ENCODE results near the gene BCAS1. TPM values are rescaled to one million over a fixed set of nuclear protein-coding genes. Genes with fewer than 3 reads are reported as not detected.
A peak's percentile ranks its signal among the peaks of the same experiment; 100 is the strongest.

Gene BCAS1
- total RNA-seq, 5 donors from 2014 or later (not counting 1 experiment from before 2014, with no cell fraction given): 0.26 to 0.76 (median 0.51) TPM; not detected in 1

DNA sequence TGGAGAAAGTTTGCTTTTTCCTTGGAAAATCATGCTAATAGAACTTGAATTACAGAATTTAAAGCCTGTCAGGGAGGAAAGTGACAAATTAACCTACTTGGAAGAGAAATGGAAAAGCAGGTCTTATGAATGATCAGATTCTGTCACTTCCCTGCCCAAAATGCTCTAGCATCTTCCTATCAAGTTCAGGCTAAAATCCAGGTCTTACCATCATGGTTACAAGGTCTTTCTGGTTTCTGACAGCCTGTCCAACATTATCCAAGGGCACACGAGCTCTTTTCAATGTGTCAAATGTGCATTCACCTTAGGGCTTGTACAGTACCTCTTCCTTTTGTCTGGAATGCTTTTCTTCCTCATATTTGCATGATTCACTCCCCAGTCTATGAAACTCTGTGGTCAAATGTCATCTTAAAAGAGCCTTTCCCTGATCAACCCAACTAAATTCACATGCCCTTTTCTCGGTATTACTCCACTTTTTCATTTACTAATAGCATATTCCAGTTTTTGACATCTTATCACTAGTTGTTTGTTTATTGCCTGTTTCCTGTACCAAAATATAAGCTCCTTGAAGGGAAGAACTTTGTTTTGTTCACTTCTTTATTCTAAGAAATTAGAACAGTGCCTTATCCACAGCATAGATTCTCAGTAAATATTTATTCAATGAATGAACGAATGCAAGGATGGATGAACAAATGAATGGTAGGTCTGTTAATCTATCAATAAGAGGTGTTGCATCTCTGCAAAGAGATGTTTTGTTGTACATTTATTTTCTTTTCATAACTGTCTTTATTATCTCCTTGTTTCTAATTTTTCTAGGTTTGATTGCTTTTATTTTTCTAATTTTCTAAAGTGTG lies 139.5 kb downstream of the BCAS1 start:
- no peaks in the 10 kb centered on the region for H3K36me3 Mint-ChIP-seq
- ChIA-PET POLR2A (no interaction called here), CTCF (interaction anchor here in 1 of 2 donors (0.5 to 1.8 kb wide), 3 partner anchors 9 to 16 kb away, joined by 3 to 5 read pairs (median 4); no protein-coding TSS in a partner anchor)
- H3K4me3 ChIP-seq (ENCODE audit: control insufficient read depth in 1 of 2, extremely low read depth in 1 of 2, low read length in 1 of 2): no peak overlapping the region
- H3K27me3 ChIP-seq (replicated peaks in 1 of 2; ENCODE audit: control insufficient read depth in 2 of 2, extremely low read depth in 1 of 2, insufficient read depth in 2 of 2, low read length in 1 of 2): no peaks in the 10 kb centered on the region
- no peaks in the 10 kb centered on the region for H3K9me3 ChIP-seq
- no peak for ATAC-seq (replicated peaks in 1 of 4)
- DNase-seq: no peak
- H3K27ac ChIP-seq (ENCODE audit: low read length): no peak overlapping the region
- H3K4me1 Mint-ChIP-seq: peaks cover 50 to 53% (median 53%) of the 10 kb centered on the region in 3 donors
- WGBS (ENCODE audit: insufficient coverage): 33% methylated on average over 1 of the region's 3 CpGs
- no peak overlapping the region for H3K4me3 Mint-ChIP-seq
- no peaks in the 10 kb centered on the region for H3K36me3 ChIP-seq (ENCODE audit: control insufficient read depth in 2 of 2, extremely low read depth in 1 of 2, insufficient read depth in 1 of 2, low read length in 1 of 2)
- peaks cover 23 to 24% of the 10 kb centered on the region in 2 experiments for H3K4me1 ChIP-seq (ENCODE audit: control insufficient read depth in 1 of 2, extremely low read depth in 1 of 2, insufficient read depth in 2 of 2, low read length in 2 of 2)
- H3K27ac Mint-ChIP-seq: peak overlapping the region in 1 of 2 donors; percentile 35
- no peaks in the 10 kb centered on the region for H3K9me3 Mint-ChIP-seq
- no peaks in the 10 kb centered on the region for H3K27me3 Mint-ChIP-seq

DNA sequence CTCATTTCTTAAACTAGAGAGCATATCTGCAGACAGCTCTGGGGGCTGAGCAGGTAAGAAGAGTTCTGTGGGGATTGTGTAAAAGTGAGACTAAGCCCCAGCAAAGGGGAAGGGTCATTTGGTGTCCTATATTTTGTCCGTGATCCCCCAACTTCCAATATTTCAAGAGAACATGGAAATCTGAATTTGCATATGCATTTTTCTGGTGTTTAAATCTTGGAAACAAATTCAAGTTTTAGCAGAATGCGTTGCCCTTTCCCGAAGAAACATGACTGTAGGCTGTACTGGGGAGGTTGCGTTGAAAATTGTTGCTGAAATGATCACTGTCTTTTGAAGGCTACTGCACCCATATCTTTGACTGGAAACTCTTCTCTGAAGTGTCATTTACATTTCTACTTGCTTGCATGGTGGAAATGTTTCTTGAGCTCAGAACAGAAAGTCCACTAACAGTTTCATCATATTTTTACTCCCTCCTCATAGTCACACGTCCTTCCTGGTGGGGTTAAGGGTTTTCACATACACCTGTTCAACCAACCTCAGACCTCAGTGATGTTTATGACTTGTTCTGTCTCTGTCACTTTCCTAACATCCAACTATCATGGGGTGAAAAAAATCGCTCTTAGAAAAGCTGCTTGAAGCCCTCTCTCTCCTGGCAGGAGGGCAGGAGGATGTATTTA lies 140.3 kb downstream of the BCAS1 start:
- H3K27ac Mint-ChIP-seq: peak overlapping the region in 1 of 2 donors; percentile 35
- ChIA-PET POLR2A (no interaction called here), CTCF (interaction anchor here (0.6 to 1.8 kb wide), 3 partner anchors 9 to 13 kb away, joined by 4 to 6 read pairs (median 5); no protein-coding TSS in a partner anchor)
- no peaks in the 10 kb centered on the region for H3K27me3 Mint-ChIP-seq
- H3K9me3 Mint-ChIP-seq: no peaks in the 10 kb centered on the region
- peaks cover 15 to 16% of the 10 kb centered on the region in 2 experiments for H3K4me1 ChIP-seq (ENCODE audit: control insufficient read depth in 1 of 2, extremely low read depth in 1 of 2, insufficient read depth in 2 of 2, low read length in 2 of 2)
- H3K27ac ChIP-seq (ENCODE audit: low read length): no peak overlapping the region
- no peak overlapping the region for H3K4me3 ChIP-seq (ENCODE audit: control insufficient read depth in 1 of 2, extremely low read depth in 1 of 2, low read length in 1 of 2)
- DNase-seq (no peak), ATAC-seq (replicated peaks in 1 of 4) (no peak)
- no peak overlapping the region for H3K4me3 Mint-ChIP-seq
- no peaks in the 10 kb centered on the region for H3K9me3 ChIP-seq
- no peaks in the 10 kb centered on the region for H3K27me3 ChIP-seq (replicated peaks in 1 of 2; ENCODE audit: control insufficient read depth in 2 of 2, extremely low read depth in 1 of 2, insufficient read depth in 2 of 2, low read length in 1 of 2)
- H3K4me1 Mint-ChIP-seq: peaks cover 47 to 48% (median 48%) of the 10 kb centered on the region in 3 donors
- 67% methylated on average over 3 of the region's 6 CpGs for WGBS (ENCODE audit: insufficient coverage)
- H3K36me3 Mint-ChIP-seq: no peaks in the 10 kb centered on the region
- no peaks in the 10 kb centered on the region for H3K36me3 ChIP-seq (ENCODE audit: control insufficient read depth in 2 of 2, extremely low read depth in 1 of 2, insufficient read depth in 1 of 2, low read length in 1 of 2)

DNA sequence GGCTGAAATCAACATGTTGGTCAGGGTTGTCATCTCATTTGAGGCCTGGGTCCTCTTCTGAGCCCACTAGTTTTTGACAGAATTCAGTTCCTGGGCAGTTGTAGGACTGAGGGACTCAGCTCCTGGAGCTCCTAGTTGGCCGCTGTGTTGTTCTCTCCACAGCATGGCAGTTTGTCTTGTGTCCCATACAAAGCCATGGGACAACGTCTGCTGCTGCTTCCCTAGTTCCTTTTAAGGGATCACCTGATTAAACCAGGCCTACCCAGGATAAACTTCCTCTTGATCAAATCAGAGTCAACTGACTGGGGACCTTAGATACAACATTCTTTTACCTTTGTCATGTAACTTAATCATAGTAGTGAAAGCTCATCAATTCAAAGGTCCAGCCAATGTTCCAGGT lies 141.0 kb downstream of the BCAS1 start:
- Histone ChIP-seq H3K36me3 (ENCODE audit: control insufficient read depth in 2 of 2, extremely low read depth in 1 of 2, insufficient read depth in 1 of 2, low read length in 1 of 2) (no peaks in the 10 kb centered on the region), H3K4me1 (ENCODE audit: control insufficient read depth in 1 of 2, extremely low read depth in 1 of 2, insufficient read depth in 2 of 2, low read length in 2 of 2) (peaks cover 8 to 11% of the 10 kb centered on the region in 2 experiments), H3K9me3 (no peaks in the 10 kb centered on the region), H3K27me3 (replicated peaks in 1 of 2; ENCODE audit: control insufficient read depth in 2 of 2, extremely low read depth in 1 of 2, insufficient read depth in 2 of 2, low read length in 1 of 2) (no peaks in the 10 kb centered on the region), H3K4me3 (ENCODE audit: control insufficient read depth in 1 of 2, extremely low read depth in 1 of 2, low read length in 1 of 2) (no peak overlapping the region), H3K27ac (ENCODE audit: low read length) (no peak overlapping the region)
- CTCF ChIA-PET: interaction anchor here in 1 of 2 donors (0.6 to 0.7 kb wide), 2 partner anchors 10 to 264 kb away, joined by 3 to 6 read pairs; no protein-coding TSS in a partner anchor
- POLR2A ChIA-PET: no interaction called here
- Mint-ChIP-seq H3K36me3 (no peaks in the 10 kb centered on the region), H3K4me3 (no peak overlapping the region), H3K4me1 (peaks cover 40 to 42% (median 41%) of the 10 kb centered on the region in 3 donors), H3K27ac (peak overlapping the region in 1 of 2 donors; percentile 35), H3K27me3 (no peaks in the 10 kb centered on the region), H3K9me3 (no peaks in the 10 kb centered on the region)
- DNase-seq (no peak), ATAC-seq (replicated peaks in 1 of 4) (no peak)
- WGBS (ENCODE audit: insufficient coverage): 75% methylated on average over 2 of the region's 2 CpGs

GRCh38 chr20:53927990-53928389 lies 142.4 kb downstream of the BCAS1 start:
- no peaks in the 10 kb centered on the region for H3K27me3 Mint-ChIP-seq
- POLR2A ChIA-PET: no interaction called here
- Histone ChIP-seq H3K27ac (ENCODE audit: low read length) (no peak overlapping the region), H3K9me3 (no peaks in the 10 kb centered on the region), H3K36me3 (ENCODE audit: control insufficient read depth in 2 of 2, extremely low read depth in 1 of 2, insufficient read depth in 1 of 2, low read length in 1 of 2) (no peaks in the 10 kb centered on the region), H3K4me3 (ENCODE audit: control insufficient read depth in 1 of 2, extremely low read depth in 1 of 2, low read length in 1 of 2) (no peak overlapping the region), H3K4me1 (ENCODE audit: control insufficient read depth in 1 of 2, extremely low read depth in 1 of 2, insufficient read depth in 2 of 2, low read length in 2 of 2) (no peaks in the 10 kb centered on the region), H3K27me3 (replicated peaks in 1 of 2; ENCODE audit: control insufficient read depth in 2 of 2, extremely low read depth in 1 of 2, insufficient read depth in 2 of 2, low read length in 1 of 2) (no peaks in the 10 kb centered on the region)
- H3K4me3 Mint-ChIP-seq: no peak overlapping the region
- no peak overlapping the region for H3K27ac Mint-ChIP-seq
- ATAC-seq (replicated peaks in 1 of 4): no peak
- DNase-seq: no peak
- H3K36me3 Mint-ChIP-seq: no peaks in the 10 kb centered on the region
- WGBS (ENCODE audit: insufficient coverage): 87% methylated on average over 6 of the region's 7 CpGs
- no peaks in the 10 kb centered on the region for H3K9me3 Mint-ChIP-seq
- CTCF ChIA-PET: no interaction called here
- peaks cover 26 to 29% (median 26%) of the 10 kb centered on the region in 3 donors for H3K4me1 Mint-ChIP-seq

- ATAC-seq (replicated peaks in 1 of 4): peak in 2 of 4 experiments; percentile 54 to 72
- Histone ChIP-seq H3K9me3 (no peaks in the 10 kb centered on the region), H3K36me3 (ENCODE audit: control insufficient read depth in 2 of 2, extremely low read depth in 1 of 2, insufficient read depth in 1 of 2, low read length in 1 of 2) (no peaks in the 10 kb centered on the region), H3K4me3 (ENCODE audit: control insufficient read depth in 1 of 2, extremely low read depth in 1 of 2, low read length in 1 of 2) (no peak overlapping the region), H3K27ac (ENCODE audit: low read length) (no peak overlapping the region), H3K27me3 (replicated peaks in 1 of 2; ENCODE audit: control insufficient read depth in 2 of 2, extremely low read depth in 1 of 2, insufficient read depth in 2 of 2, low read length in 1 of 2) (no peaks in the 10 kb centered on the region), H3K4me1 (ENCODE audit: control insufficient read depth in 1 of 2, extremely low read depth in 1 of 2, insufficient read depth in 2 of 2, low read length in 2 of 2) (no peaks in the 10 kb centered on the region)
- ChIA-PET CTCF (interaction anchor here in 1 of 2 donors (0.6 kb wide), 1 partner anchor 347 kb away, joined by 3 read pairs; no protein-coding TSS in a partner anchor), POLR2A (interaction anchor here in 1 of 2 donors (0.6 kb wide), 1 partner anchor 47 kb away, joined by 3 read pairs; no protein-coding TSS in a partner anchor)
- DNase-seq: no peak
- Mint-ChIP-seq H3K27me3 (no peaks in the 10 kb centered on the region), H3K4me1 (peaks cover 22 to 28% (median 26%) of the 10 kb centered on the region in 3 donors), H3K4me3 (no peak overlapping the region), H3K27ac (peak overlapping the region; percentile 17 to 23), H3K9me3 (no peaks in the 10 kb centered on the region), H3K36me3 (no peaks in the 10 kb centered on the region)
- 49% methylated on average over 5 of the region's 5 CpGs for WGBS (ENCODE audit: insufficient coverage)
These were observed 143.9 kb downstream of the BCAS1 start for GRCh38 chr20:53926428-53927028.

Measured in T-cell (primary cell).